ENCODE results near the gene FOLR2. TPM values are rescaled to one million over a fixed set of nuclear protein-coding genes. Genes with fewer than 3 reads are reported as not detected.

FOLR2 gene
- total RNA-seq, 1 donor from 2014 or later = 22.8 TPM

- peaks cover 16% of the 10 kb centered on the region for H3K4me1 ChIP-seq
- intact Hi-C loops (cut with DNase I) = no loop called here
- ATAC-seq = no peak
- no peaks in the 10 kb centered on the region for H3K27me3 ChIP-seq
- H3K4me3 ChIP-seq = no peak overlapping the region
- DNase-seq = peak; percentile 54
- no peaks in the 10 kb centered on the region for H3K9me3 ChIP-seq
- H3K27ac ChIP-seq = no peak overlapping the region
- H3K36me3 ChIP-seq = peaks cover 46% of the 10 kb centered on the region
- TF ChIP-seq CTCF (IDR thresholded peaks at IDR 0.05) = no peak
Measured at GRCh38 chr11:72227316-72228228, 11.0 kb downstream of the FOLR2 start.

- ATAC-seq (no peak), DNase-seq (peak; percentile 57)
- peaks cover 54% of the 10 kb centered on the region for H3K36me3 ChIP-seq
- H3K4me1 ChIP-seq = peaks cover 13% of the 10 kb centered on the region
- no peaks in the 10 kb centered on the region for H3K9me3 ChIP-seq
- H3K4me3 ChIP-seq = no peak overlapping the region
- no peak overlapping the region for H3K27ac ChIP-seq
- TF ChIP-seq CTCF (IDR thresholded peaks at IDR 0.05) = no peak
- no peaks in the 10 kb centered on the region for H3K27me3 ChIP-seq
- intact Hi-C loops (cut with DNase I) = no loop called here
Measured at GRCh38 chr11:72228229-72228843, 11.7 kb downstream of the FOLR2 start.

- peaks cover 59% of the 10 kb centered on the region for H3K36me3 ChIP-seq
- no peaks in the 10 kb centered on the region for H3K27me3 ChIP-seq
- ATAC-seq = no peak
- H3K4me1 ChIP-seq = peaks cover 13% of the 10 kb centered on the region
- intact Hi-C loops (cut with DNase I) = no loop called here
- H3K9me3 ChIP-seq = no peaks in the 10 kb centered on the region
- TF ChIP-seq CTCF (IDR thresholded peaks at IDR 0.05) = no peak
- no peak overlapping the region for H3K27ac ChIP-seq
- H3K4me3 ChIP-seq = no peak overlapping the region
- DNase-seq = peak; percentile 45
Measured at GRCh38 chr11:72228844-72229231, 12.2 kb downstream of the FOLR2 start.

- no peak overlapping the region for H3K4me3 ChIP-seq
- DNase-seq (peak; percentile 40), ATAC-seq (no peak)
- intact Hi-C loops (cut with DNase I) = no loop called here
- no peaks in the 10 kb centered on the region for H3K27me3 ChIP-seq
- TF ChIP-seq CTCF (IDR thresholded peaks at IDR 0.05) = no peak
- peaks cover 13% of the 10 kb centered on the region for H3K4me1 ChIP-seq
- no peak overlapping the region for H3K27ac ChIP-seq
- H3K9me3 ChIP-seq = no peaks in the 10 kb centered on the region
- peaks cover 65% of the 10 kb centered on the region for H3K36me3 ChIP-seq
Measured at GRCh38 chr11:72229336-72229924, 12.8 kb downstream of the FOLR2 start.

GRCh38 chr11:72229925-72230763, 13.6 kb downstream of the FOLR2 start:
- peak; percentile 54 for DNase-seq
- ATAC-seq = no peak

More at GRCh38 chr11:72229925-72230763, 13.6 kb downstream of the FOLR2 start:
- Histone ChIP-seq H3K9me3 (no peaks in the 10 kb centered on the region), H3K36me3 (peaks cover 70% of the 10 kb centered on the region), H3K27me3 (no peaks in the 10 kb centered on the region), H3K4me3 (no peak overlapping the region), H3K4me1 (peaks cover 11% of the 10 kb centered on the region), H3K27ac (no peak overlapping the region)
- TF ChIP-seq CTCF (IDR thresholded peaks at IDR 0.05) = no peak
- intact Hi-C loops (cut with DNase I) = no loop called here

Data from upper lobe of right lung (tissue), 1 donor.